Left ventricle myocardium inferior (tissue), 1 donor: Measurements from ENCODE around the gene R3HDM2. TPM values are rescaled to one million over a fixed set of nuclear protein-coding genes. Genes with fewer than 3 reads are reported as not detected.
"Not testable (repeated sequence)": the region's sequence is repeated elsewhere in the genome, so short reads cannot be mapped to it uniquely, and the experiment has no call there.

Experiments used
- DNase-seq: peaks from one replicate; pipeline ENCODE4 v3.0.0-alpha.2; 2020
- H3K27ac ChIP-seq: fragments of 200-600 bp; replicated peaks from 2 replicates; pipeline ENCODE4 v1.8.0; 2021
- H3K27me3 ChIP-seq: fragments of 200-600 bp; 2 replicates; pipeline ENCODE4 v1.8.0; 2021; ENCODE audit warnings: low read depth
- H3K36me3 ChIP-seq: fragments of 200-600 bp; 2 replicates; pipeline ENCODE4 v1.8.0; 2021
- H3K4me1 ChIP-seq: fragments of 200-600 bp; 2 replicates; pipeline ENCODE4 v1.8.0; 2021
- H3K4me3 ChIP-seq: fragments of 200-600 bp; 2 replicates; pipeline ENCODE4 v1.8.0; 2021; ENCODE audit warnings: mild to moderate bottlenecking, moderate library complexity
- H3K9me3 ChIP-seq: fragments of 200-600 bp; replicated peaks from 2 replicates; pipeline ENCODE4 v1.8.0; 2021
- CTCF ChIP-seq: fragments of 200-600 bp; IDR thresholded peaks from 2 replicates; pipeline ENCODE4 v1.8.0; 2021; ENCODE audit warnings: antibody characterized with exemption, mild to moderate bottlenecking, borderline replicate concordance
- intact Hi-C: fragments of 100-400 bp; cut with micrococcal nuclease; formaldehyde crosslinking; loops from one replicate; pipeline ENCODE4 v1.11.0; 2022
- total RNA-seq: library from RNA; stranded (reverse); fragmentation: NEBNext Ultra II Directional; extraction: Animal tissue kit (Norgen Biotek cat#: 25700); gene quantifications from one replicate; pipeline ENCODE4 v1.2.1, GENCODE V29; 2021
- donor health status: DM: no; HTN: yes; CAD: no; lungs with severe emphysema.

The R3HDM2 gene
- total RNA-seq, 1 donor from 2014 or later = 63.1 TPM

- H3K4me1 ChIP-seq = peaks cover 6% of the 10 kb centered on the region
- no peak for TF ChIP-seq CTCF
- no peak for DNase-seq
- no peaks in the 10 kb centered on the region for H3K27me3 ChIP-seq
- intact Hi-C loops = no loop called here
- peaks cover 11% of the 10 kb centered on the region for H3K9me3 ChIP-seq
- H3K36me3 ChIP-seq = peaks cover 17% of the 10 kb centered on the region
- H3K4me3 ChIP-seq = no peak overlapping the region
- no peak overlapping the region for H3K27ac ChIP-seq
Observed at GRCh38 chr12:57347284-57347683, 83.6 kb downstream of the R3HDM2 start.

GRCh38 chr12:57343703-57344378, 87.0 kb downstream of the R3HDM2 start:
- TF ChIP-seq CTCF = no peak
- Histone ChIP-seq H3K27me3 (no peaks in the 10 kb centered on the region), H3K9me3 (peaks cover 11% of the 10 kb centered on the region), H3K4me3 (no peak overlapping the region), H3K36me3 (peaks cover 15% of the 10 kb centered on the region), H3K4me1 (peaks cover 38% of the 10 kb centered on the region), H3K27ac (no peak overlapping the region)
- intact Hi-C loops = no loop called here
- no peak for DNase-seq

GRCh38 chr12:57342207-57342691, 88.6 kb downstream of the R3HDM2 start:
- intact Hi-C loops = no loop called here
- peak; percentile 14 for DNase-seq
- peaks cover 1% of the 10 kb centered on the region for H3K36me3 ChIP-seq
- no peaks in the 10 kb centered on the region for H3K27me3 ChIP-seq
- peak overlapping the region; percentile 31 for H3K27ac ChIP-seq
- peaks cover 38% of the 10 kb centered on the region for H3K4me1 ChIP-seq
- H3K4me3 ChIP-seq = no peak overlapping the region
- peaks cover 2% of the 10 kb centered on the region for H3K9me3 ChIP-seq
- no peak for TF ChIP-seq CTCF

GRCh38 chr12:57341275-57341990, 89.4 kb downstream of the R3HDM2 start:
- H3K4me3 ChIP-seq = no peak overlapping the region
- H3K27me3 ChIP-seq = no peaks in the 10 kb centered on the region
- H3K4me1 ChIP-seq = peaks cover 38% of the 10 kb centered on the region
- no peak for DNase-seq
- intact Hi-C loops = no loop called here
- H3K9me3 ChIP-seq = no peaks in the 10 kb centered on the region
- no peaks in the 10 kb centered on the region for H3K36me3 ChIP-seq
- H3K27ac ChIP-seq = peak overlapping the region; percentile 31
- no peak for TF ChIP-seq CTCF

GRCh38 chr12:57340104-57340503, 90.7 kb downstream of the R3HDM2 start:
- no peak for TF ChIP-seq CTCF
- Histone ChIP-seq H3K27ac (peak overlapping the region; percentile 50), H3K27me3 (no peaks in the 10 kb centered on the region), H3K4me3 (peak overlapping the region; percentile 6), H3K4me1 (peaks cover 38% of the 10 kb centered on the region), H3K36me3 (no peaks in the 10 kb centered on the region), H3K9me3 (no peaks in the 10 kb centered on the region)
- intact Hi-C loops = no loop called here
- DNase-seq = peak; percentile 47

- H3K9me3 ChIP-seq, H3K36me3 ChIP-seq, intact Hi-C loops, H3K27ac ChIP-seq, H3K4me3 ChIP-seq, H3K27me3 ChIP-seq, DNase-seq: not testable (repeated sequence)
- peaks cover 22% of the 10 kb centered on the region for H3K4me1 ChIP-seq
Observed at GRCh38 chr12:57336299-57336698, 94.5 kb downstream of the R3HDM2 start.
